Measurements from ENCODE around the gene ATP5PD. TPM values are rescaled to one million over a fixed set of nuclear protein-coding genes. Genes with fewer than 3 reads are reported as not detected.
A peak's percentile ranks its signal among the peaks of the same experiment; 100 is the strongest.

ATP5PD gene
- total and polyA plus RNA-seq, 2 of the 8 experiments (the other 6 are each of a cell fraction or from before 2014, with no cell fraction given), result 335 to 407 TPM

- Histone ChIP-seq H3K79me1 (ENCODE audit: low read depth, low read length) (peaks cover 6% of the 10 kb centered on the region; the same call in 1 of the 2 replicates), H4K91ac (replicated peaks; ENCODE audit: insufficient read length, low read length) (no peak overlapping the region), H3K18ac (ENCODE audit: extremely low read depth, low read length) (no peak overlapping the region), H4K20me1 (replicated peaks in 1 of 2; ENCODE audit: control insufficient read depth in 1 of 2, insufficient read depth in 2 of 2, low read length in 2 of 2) (peaks cover 4% of the 10 kb centered on the region in 2 experiments), H2BK120ac (replicated peaks; ENCODE audit: low read depth, low read length) (no peak overlapping the region), H2BK15ac (ENCODE audit: low read length) (no peak overlapping the region), H2AFZ (ENCODE audit: low read length) (no peak overlapping the region), H2AK5ac (ENCODE audit: low read depth, low read length) (no peak overlapping the region), H4K8ac (ENCODE audit: extremely low read depth, insufficient read depth, low read length) (no peak overlapping the region), H3K14ac (ENCODE audit: insufficient read length) (no peak overlapping the region), H3K56ac (replicated peaks; ENCODE audit: insufficient read length, low read depth, low read length) (no peak overlapping the region), H3K9ac (replicated peaks in 1 of 4; ENCODE audit: extremely low read depth in 1 of 4, low read depth in 3 of 4, low read length in 3 of 4) (no peak overlapping the region), H3K4me1 (replicated peaks in 1 of 4; ENCODE audit: control insufficient read depth in 3 of 4, insufficient read depth in 4 of 4, low read length in 3 of 4) (peaks cover 0 to 10% (median 1%) of the 10 kb centered on the region in 4 experiments; a peak in 3 of 7 replicates), H3K4me2 (ENCODE audit: insufficient read depth in 1 of 2, low read depth in 2 of 2, low read length in 2 of 2) (peak overlapping the region; percentile 82 to 97; a peak in 2 of 4 replicates), H3K23me2 (ENCODE audit: low read depth, low read length) (no peaks in the 10 kb centered on the region; the same call in 1 of the 2 replicates), H3K23ac (ENCODE audit: insufficient read length) (no peak overlapping the region), H2BK20ac (ENCODE audit: low read length) (no peak overlapping the region), H3K27ac (ENCODE audit: low read depth, low read length) (no peak overlapping the region), H3K27me3 (replicated peaks in 1 of 4; ENCODE audit: control insufficient read depth in 3 of 4, extremely low read depth in 1 of 4, insufficient read depth in 3 of 4, low read length in 3 of 4) (no peaks in the 10 kb centered on the region), H3K79me2 (ENCODE audit: control insufficient read depth in 1 of 2, insufficient read depth in 2 of 2, low read length in 2 of 2) (peaks cover 8 to 31% of the 10 kb centered on the region in 2 experiments), H3K36me3 (ENCODE audit: control insufficient read depth in 2 of 4, insufficient read depth in 4 of 4, low read length in 3 of 4) (peaks cover 2 to 40% (median 24%) of the 10 kb centered on the region in 4 experiments; a peak in 7 of 8 replicates), H4K5ac (ENCODE audit: insufficient read length, low read depth, low read length) (no peak overlapping the region), H3K9me3 (ENCODE audit: insufficient read depth in 2 of 2, low read depth in 1 of 2, low read length in 1 of 2) (no peaks in the 10 kb centered on the region), H2BK12ac (ENCODE audit: low read depth, low read length) (no peak overlapping the region), H3K4ac (replicated peaks; ENCODE audit: insufficient read length, low read depth, low read length) (no peak overlapping the region), H3K4me3 (ENCODE audit: extremely low read depth in 1 of 4, insufficient read depth in 2 of 4, low read depth in 3 of 4, low read length in 4 of 4) (peak overlapping the region in 1 of 4 experiments; percentile 97; a peak in 2 of 8 replicates), H2BK5ac (ENCODE audit: low read depth, low read length) (no peak overlapping the region)
- ChIA-PET CTCF (ENCODE audit: partially characterized antibody) (interaction anchor here (0.7 to 2.2 kb wide), 13 partner anchors 10 to 197 kb away, joined by 3 to 10 read pairs (median 4); partner anchors contain the start of gene MRPL58), POLR2A (ENCODE audit: partially characterized antibody) (interaction anchor here (0.7 to 4.8 kb wide), 9 partner anchors 11 to 132 kb away, joined by 3 to 20 read pairs (median 5); partner anchors contain the start of genes MRPL58 and SLC16A5)
- FAIRE-seq, result no peak
- WGBS, 2 experiments (ENCODE audit: extremely low coverage in 1 of 2, insufficient coverage in 1 of 2, insufficient read length in 1 of 2, insufficient replicate concordance in 2 of 2, low coverage in 1 of 2, low lambda C conversion rate in 2 of 2, missing lambda C conversion rate in 1 of 2), result 96% methylated on average over 5 of the region's 5 CpGs; no CpG with 5 or more reads in 1 of the 2 experiments
- DNase-seq (ENCODE audit: low read depth in 1 of 2, low spot score in 2 of 2), result no peak
- TF ChIP-seq CTCF (IDR thresholded peaks at IDR 0.05; ENCODE audit: control extremely low read depth in 1 of 3, insufficient read depth in 1 of 3, low read depth in 1 of 3, low read length in 3 of 3) (no peak), TBP (IDR thresholded peaks at IDR 0.05; ENCODE audit: low read depth, low read length) (no peak), EZH2 (IDR thresholded peaks at IDR 0.05; ENCODE audit: low read depth, low read length, severe bottlenecking) (no peak), SRF (IDR thresholded peaks at IDR 0.05; ENCODE audit: low read depth, low read length) (no peak), USF2 (IDR thresholded peaks at IDR 0.05; ENCODE audit: low read length) (no peak), SIRT6 (IDR thresholded peaks at IDR 0.05; ENCODE audit: low read length) (no peak), GTF2F1 (IDR thresholded peaks at IDR 0.05; ENCODE audit: borderline replicate concordance, low read depth, low read length) (no peak), POLR2A (IDR thresholded peaks at IDR 0.05; ENCODE audit: control extremely low read depth in 1 of 2, low read depth in 2 of 2, low read length in 2 of 2) (no peak), POLR2AphosphoS5 (IDR thresholded peaks at IDR 0.05; ENCODE audit: low read depth, low read length) (no peak), ATF3 (IDR thresholded peaks at IDR 0.05; ENCODE audit: insufficient read depth, low read depth, low read length) (no peak)
Observed at GRCh38 chr17:75049057-75049456, 2.3 kb upstream of the ATP5PD start.
